Left ventricle myocardium inferior (tissue), 1 donor: ENCODE measurements around the gene CCL2. TPM values are rescaled to one million over a fixed set of nuclear protein-coding genes. Genes with fewer than 3 reads are reported as not detected.

ENCODE experiments used
- DNase-seq: peaks from one replicate; pipeline ENCODE4 v3.0.0-alpha.2; 2020
- H3K27ac ChIP-seq: fragments of 200-600 bp; replicated peaks from 2 replicates; pipeline ENCODE4 v1.8.0; 2021
- H3K27me3 ChIP-seq: fragments of 200-600 bp; 2 replicates; pipeline ENCODE4 v1.8.0; 2021; ENCODE audit warnings: low read depth
- H3K36me3 ChIP-seq: fragments of 200-600 bp; 2 replicates; pipeline ENCODE4 v1.8.0; 2021
- H3K4me1 ChIP-seq: fragments of 200-600 bp; 2 replicates; pipeline ENCODE4 v1.8.0; 2021
- H3K4me3 ChIP-seq: fragments of 200-600 bp; 2 replicates; pipeline ENCODE4 v1.8.0; 2021; ENCODE audit warnings: mild to moderate bottlenecking, moderate library complexity
- H3K9me3 ChIP-seq: fragments of 200-600 bp; replicated peaks from 2 replicates; pipeline ENCODE4 v1.8.0; 2021
- intact Hi-C: fragments of 100-400 bp; cut with micrococcal nuclease; formaldehyde crosslinking; loops from one replicate; pipeline ENCODE4 v1.11.0; 2022
- total RNA-seq: library from RNA; stranded (reverse); fragmentation: NEBNext Ultra II Directional; extraction: Animal tissue kit (Norgen Biotek cat#: 25700); gene quantifications from one replicate; pipeline ENCODE4 v1.2.1, GENCODE V29; 2021
- TF ChIP-seq, protein P1 (sequence below): fragments of 200-600 bp; IDR thresholded peaks from 2 replicates; pipeline ENCODE4 v1.8.0; 2021; ENCODE audit warnings: antibody characterized with exemption, mild to moderate bottlenecking, borderline replicate concordance
- donor health status: DM: no; HTN: yes; CAD: no; lungs with severe emphysema.

The CCL2 gene
- total RNA-seq, 1 donor from 2014 or later: 24.3 TPM

DNA sequence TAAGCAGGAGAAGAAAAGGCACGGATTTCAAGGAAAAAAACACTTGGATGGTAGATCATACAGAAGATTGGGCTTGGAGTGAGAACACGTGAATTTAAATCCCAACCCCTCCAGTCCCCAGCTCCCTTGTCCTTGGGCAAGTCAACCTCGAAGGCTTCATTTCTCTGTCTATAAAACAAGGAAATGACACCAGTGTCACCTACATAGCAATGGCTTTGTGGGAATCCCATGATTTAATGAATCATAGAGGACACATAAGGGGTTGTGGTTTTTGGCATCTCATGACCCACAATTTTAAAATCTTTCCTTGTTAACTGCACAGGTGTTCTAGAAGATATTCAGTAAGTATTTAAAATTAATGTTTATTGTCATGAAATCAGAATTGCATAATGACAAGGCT, 8.2 kb upstream of the CCL2 start:
- H3K27me3 ChIP-seq: no peaks in the 10 kb centered on the region
- H3K4me3 ChIP-seq: no peak overlapping the region
- intact Hi-C loops: no loop called here
- no peaks in the 10 kb centered on the region for H3K36me3 ChIP-seq
- DNase-seq: no peak
- H3K9me3 ChIP-seq: no peaks in the 10 kb centered on the region
- TF ChIP-seq, protein P1, sequence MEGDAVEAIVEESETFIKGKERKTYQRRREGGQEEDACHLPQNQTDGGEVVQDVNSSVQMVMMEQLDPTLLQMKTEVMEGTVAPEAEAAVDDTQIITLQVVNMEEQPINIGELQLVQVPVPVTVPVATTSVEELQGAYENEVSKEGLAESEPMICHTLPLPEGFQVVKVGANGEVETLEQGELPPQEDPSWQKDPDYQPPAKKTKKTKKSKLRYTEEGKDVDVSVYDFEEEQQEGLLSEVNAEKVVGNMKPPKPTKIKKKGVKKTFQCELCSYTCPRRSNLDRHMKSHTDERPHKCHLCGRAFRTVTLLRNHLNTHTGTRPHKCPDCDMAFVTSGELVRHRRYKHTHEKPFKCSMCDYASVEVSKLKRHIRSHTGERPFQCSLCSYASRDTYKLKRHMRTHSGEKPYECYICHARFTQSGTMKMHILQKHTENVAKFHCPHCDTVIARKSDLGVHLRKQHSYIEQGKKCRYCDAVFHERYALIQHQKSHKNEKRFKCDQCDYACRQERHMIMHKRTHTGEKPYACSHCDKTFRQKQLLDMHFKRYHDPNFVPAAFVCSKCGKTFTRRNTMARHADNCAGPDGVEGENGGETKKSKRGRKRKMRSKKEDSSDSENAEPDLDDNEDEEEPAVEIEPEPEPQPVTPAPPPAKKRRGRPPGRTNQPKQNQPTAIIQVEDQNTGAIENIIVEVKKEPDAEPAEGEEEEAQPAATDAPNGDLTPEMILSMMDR: no peak
- peaks cover 68% of the 10 kb centered on the region for H3K4me1 ChIP-seq
- no peak overlapping the region for H3K27ac ChIP-seq

DNA sequence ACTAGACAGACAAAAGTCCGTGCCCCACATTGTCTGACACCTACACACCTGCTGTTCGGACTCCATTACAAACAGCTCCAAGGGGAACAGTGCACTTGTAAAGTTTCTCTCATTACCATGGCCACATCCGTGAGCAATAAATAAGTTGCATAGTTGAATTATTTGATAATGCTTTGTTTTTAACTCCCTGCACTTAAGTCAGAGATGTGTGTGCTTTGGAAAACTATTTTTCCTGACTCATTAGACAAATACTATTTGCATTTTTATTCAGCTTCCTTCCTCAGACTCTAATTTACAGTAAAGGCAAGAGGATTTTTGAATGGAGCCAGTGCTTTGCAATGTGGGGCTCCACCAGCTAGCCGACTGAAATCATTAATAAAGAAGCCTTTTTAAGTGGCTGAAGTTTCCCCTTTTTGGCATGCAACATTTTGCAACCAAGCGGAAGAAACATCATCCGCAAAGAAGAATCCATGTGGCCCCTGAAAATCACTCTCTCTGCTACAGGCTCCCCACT, 6.5 kb upstream of the CCL2 start:
- no peak overlapping the region for H3K4me3 ChIP-seq
- H3K4me1 ChIP-seq: peaks cover 68% of the 10 kb centered on the region
- H3K27ac ChIP-seq: peak overlapping the region; percentile 91
- no peaks in the 10 kb centered on the region for H3K9me3 ChIP-seq
- no peak for DNase-seq
- intact Hi-C loops: no loop called here
- TF ChIP-seq, protein P1: no peak
- H3K27me3 ChIP-seq: no peaks in the 10 kb centered on the region
- H3K36me3 ChIP-seq: no peaks in the 10 kb centered on the region

DNA sequence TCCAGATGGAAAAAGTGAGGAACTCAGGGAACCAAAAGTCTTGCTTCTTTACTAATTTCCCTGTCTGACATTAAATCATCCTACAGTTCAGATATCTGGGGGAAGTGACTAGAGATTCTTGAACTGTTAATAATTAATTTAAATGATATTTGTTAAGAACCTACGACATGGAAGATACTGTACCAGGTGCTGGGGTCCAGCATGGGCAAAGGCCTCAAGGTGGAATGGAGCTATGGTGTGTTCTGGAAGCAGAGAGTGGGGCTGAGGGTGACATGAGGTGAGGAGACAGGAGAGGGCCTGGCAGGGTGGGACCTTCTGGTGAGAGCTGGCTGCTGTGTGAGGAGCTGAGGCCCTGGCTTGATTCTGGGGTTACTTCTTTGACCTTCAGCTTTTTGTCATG, 6.0 kb upstream of the CCL2 start:
- peak overlapping the region; percentile 91 for H3K27ac ChIP-seq
- H3K27me3 ChIP-seq: no peaks in the 10 kb centered on the region
- H3K9me3 ChIP-seq: no peaks in the 10 kb centered on the region
- TF ChIP-seq, protein P1: no peak
- DNase-seq: no peak
- intact Hi-C loops: no loop called here
- H3K4me3 ChIP-seq: no peak overlapping the region
- H3K36me3 ChIP-seq: no peaks in the 10 kb centered on the region
- peaks cover 68% of the 10 kb centered on the region for H3K4me1 ChIP-seq

DNA sequence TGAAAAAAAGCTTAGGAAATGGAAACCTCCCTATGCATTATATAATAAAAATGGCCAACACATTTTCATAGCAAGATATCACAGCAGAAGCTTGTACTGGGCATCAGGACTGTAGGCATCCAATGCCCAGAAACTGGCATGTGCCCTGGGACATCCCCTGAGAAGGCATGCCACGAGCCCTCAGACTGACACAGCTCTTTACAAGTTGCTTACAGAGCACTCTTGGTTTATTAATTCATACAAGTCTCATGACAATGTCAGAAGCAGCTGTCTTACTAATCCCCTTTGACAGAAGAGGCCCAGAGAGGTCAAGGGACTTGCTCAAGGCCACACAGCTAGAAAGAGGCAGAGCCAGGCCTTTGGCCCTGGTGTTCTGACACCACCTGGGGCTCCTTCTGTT, 5.6 kb upstream of the CCL2 start:
- peaks cover 68% of the 10 kb centered on the region for H3K4me1 ChIP-seq
- DNase-seq: peak; percentile 36
- H3K36me3 ChIP-seq: no peaks in the 10 kb centered on the region
- H3K27ac ChIP-seq: peak overlapping the region; percentile 91
- TF ChIP-seq, protein P1: no peak
- H3K27me3 ChIP-seq: no peaks in the 10 kb centered on the region
- no peaks in the 10 kb centered on the region for H3K9me3 ChIP-seq
- intact Hi-C loops: no loop called here
- no peak overlapping the region for H3K4me3 ChIP-seq

DNA sequence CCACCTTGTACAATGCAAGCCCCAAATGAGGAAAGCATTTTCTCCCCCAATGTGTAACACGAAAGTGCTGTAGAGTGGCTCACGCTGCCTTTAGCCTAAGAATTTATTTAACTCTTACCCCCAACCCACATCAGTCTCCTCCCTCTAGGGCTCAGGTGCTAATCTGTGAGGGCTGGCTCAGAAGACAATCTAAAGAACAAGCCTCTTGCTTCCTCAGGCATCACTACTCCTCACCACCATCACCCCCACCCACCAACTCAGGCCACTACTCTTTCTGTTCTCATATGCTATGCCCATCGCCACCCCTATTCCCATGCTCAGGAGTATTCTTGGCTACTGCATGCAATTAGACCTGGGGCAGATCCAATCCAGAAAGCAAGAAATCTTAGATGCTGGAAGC, 3.9 kb upstream of the CCL2 start:
- peak overlapping the region; percentile 91 for H3K27ac ChIP-seq
- H3K9me3 ChIP-seq: no peaks in the 10 kb centered on the region
- H3K4me1 ChIP-seq: peaks cover 85% of the 10 kb centered on the region
- TF ChIP-seq, protein P1: no peak
- intact Hi-C loops: no loop called here
- H3K36me3 ChIP-seq: no peaks in the 10 kb centered on the region
- no peak overlapping the region for H3K4me3 ChIP-seq
- DNase-seq: no peak
- H3K27me3 ChIP-seq: no peaks in the 10 kb centered on the region
